GM18868 (cell line): ENCODE results near the gene S100A5.
"Not testable (repeated sequence)": the region's sequence is repeated elsewhere in the genome, so short reads cannot be mapped to it uniquely, and the experiment has no call there.

ENCODE experiments used
- ATAC-seq: cut with Tn5 transposase; IDR thresholded peaks from one replicate; pipeline ENCODE4 v1.9.1; 2021; ENCODE audit warnings: mild to moderate bottlenecking, moderate library complexity; ENCODE audit not compliant: unreplicated experiment

Gene S100A5, protein sequence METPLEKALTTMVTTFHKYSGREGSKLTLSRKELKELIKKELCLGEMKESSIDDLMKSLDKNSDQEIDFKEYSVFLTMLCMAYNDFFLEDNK

GRCh38 chr1:153540394-153541361 is at the start of gene S100A5:
TSS of gene S100A5 (minus strand) at chr1:153540934. CDS start at chr1:153540191, 743 bp downstream.
- ATAC-seq = no peak

DNA sequence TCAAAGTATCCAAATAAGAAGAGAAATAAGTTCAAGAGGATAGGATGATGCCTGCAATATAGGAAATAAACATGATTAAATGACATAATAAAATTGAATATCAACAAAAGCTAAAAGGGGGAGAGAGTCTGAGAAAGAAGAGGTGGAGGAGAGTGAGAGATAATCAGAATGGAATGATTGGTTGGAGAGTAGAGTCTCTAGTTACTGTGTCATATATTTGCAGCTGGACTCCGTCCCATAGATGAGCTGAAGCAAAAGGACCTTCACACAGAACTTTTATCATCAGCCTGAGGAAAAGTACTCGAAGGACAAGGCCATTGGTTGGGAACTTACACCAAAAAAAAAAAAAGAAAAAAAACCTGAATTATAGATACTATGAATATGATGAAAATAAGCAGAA is 47.7 kb upstream of the S100A5 start:
- no peak for ATAC-seq

DNA sequence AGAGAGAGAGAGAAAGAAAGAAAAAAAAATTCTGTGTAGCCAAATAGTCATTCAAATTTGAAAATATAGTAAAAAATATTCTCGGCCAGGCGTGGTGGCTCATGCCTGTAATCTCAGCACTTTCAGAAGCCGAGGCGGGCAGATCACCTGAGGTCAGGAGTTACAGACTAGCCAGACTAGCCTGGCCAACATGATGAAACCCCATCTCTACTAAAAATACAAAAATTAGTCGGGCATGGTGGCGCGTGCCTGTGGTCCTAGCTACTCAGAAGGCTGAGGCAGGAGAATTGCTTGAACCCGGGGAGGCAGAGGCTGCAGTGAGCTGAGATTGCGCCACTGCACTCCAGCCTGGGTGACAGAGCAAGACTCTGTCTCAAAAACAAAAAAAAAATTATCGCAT is 47.3 kb upstream of the S100A5 start:
- not testable (repeated sequence) for ATAC-seq

GRCh38 chr1:153587314-153587713 is 46.6 kb upstream of the S100A5 start:
- no peak for ATAC-seq

DNA sequence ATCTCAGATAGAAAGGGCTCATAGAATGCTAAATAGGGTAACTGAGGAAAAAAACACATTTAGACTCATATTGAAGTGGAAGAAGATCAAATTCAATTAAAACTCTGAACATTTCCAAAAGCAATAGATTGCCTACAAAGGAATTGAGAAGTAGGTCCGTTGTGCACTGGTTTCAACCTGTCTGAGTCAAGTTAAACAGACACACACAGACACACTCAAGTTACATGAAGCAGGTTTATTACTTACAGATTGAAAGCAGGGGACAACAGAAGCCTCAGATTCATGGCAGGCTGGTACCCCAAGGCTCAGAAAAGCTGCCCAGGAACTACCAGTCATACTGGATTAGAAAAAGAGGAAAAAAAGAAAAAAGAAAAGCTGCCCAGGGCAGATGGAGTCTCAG is 45.6 kb upstream of the S100A5 start:
- ATAC-seq = no peak

DNA sequence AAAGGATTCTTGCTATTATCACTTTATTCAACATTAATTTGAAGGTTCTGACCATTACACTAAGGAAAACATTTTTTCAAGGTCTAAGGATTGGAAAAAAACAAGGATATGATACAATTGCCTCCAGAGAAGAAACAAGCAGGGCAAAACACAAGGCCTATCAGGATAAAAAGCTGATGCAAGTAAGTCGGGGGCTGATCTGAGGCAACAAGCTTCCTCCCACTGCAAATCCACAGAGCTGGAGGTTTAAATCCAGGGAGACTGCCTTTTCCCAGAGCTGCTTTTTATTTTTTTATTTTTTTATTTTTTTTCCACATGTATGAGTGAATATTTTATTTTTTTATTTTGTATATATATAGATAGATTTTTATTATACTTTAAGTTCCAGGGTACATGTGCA is 44.3 kb upstream of the S100A5 start:
- no peak for ATAC-seq

DNA sequence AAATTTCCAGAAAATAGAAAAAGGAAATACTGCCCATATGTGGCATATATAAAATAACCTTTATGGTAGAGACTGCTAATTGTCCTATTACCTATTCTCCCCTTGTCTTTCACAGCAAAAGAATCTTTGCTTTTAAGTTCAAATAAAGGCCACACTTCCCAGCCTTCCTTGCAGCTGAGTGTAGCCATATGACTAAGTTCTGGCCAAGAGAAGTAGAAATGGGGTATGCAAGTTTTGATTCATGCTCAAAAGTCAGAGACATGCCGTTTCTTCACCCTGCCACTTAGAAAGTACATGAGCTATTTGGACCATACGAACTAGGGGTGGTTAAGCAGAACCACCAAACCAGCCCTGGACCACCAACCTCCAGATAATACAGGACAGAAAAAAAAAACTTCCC is 43.2 kb upstream of the S100A5 start:
- no peak for ATAC-seq

DNA sequence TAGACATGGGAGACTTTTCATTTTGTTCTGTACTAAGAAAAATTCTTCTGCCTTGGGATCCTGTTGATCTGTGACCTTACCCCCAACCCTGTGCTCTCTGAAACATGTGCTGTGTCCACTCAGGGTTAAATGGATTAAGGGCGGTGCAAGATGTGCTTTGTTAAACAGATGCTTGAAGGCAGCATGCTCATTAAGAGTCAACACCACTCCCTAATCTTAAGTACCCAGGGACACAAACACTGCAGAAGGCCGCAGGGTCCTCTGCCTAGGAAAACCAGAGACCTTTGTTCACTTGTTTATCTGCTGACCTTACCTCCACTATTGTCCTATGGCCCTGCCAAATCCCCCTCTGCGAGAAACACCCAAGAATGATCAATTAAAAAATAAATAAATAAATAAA is 42.8 kb upstream of the S100A5 start:
- not testable (repeated sequence) for ATAC-seq

DNA sequence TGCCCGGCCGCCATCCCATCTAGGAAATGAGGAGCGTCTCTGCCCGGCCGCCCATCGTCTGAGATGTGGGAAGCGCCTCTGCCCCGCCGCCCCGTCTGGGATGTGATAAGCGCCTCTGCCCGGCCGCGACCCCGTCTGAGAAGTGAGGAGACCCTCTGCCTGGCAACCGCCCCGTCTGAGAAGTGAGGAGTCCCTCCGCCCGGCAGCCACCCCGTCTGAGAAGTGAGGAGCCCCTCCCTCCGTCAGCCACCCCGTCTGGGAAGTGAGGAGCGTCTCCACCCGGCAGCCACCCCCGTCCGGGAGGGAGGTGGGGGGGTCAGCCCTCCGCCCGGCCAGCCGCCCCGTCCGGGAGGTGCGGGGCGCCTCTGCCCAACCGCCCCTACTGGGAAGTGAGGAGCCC is 42.1 kb upstream of the S100A5 start:
- not testable (repeated sequence) for ATAC-seq

DNA sequence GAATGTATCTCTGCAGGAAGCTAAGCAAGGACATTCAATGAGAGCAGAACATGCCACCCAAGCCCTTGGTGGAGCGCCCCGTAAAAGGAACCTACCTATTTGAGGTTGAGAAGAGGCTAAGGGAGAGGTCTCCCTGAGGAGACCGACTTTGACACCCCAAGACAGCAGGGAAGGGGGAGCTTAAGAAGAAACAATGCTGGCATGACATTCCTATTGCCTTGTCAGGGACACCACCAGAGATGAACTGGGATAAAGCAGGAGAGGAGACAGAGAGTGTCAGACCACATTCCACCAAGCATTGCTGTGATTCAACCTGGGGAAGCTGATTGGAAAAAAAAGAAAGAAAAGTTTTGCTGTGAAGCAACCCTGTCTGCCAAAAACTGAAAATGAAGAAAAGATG is 38.2 kb upstream of the S100A5 start:
- no peak for ATAC-seq

- no peak for ATAC-seq
Observed at GRCh38 chr1:153578490-153578889, 37.8 kb upstream of the S100A5 start.

DNA sequence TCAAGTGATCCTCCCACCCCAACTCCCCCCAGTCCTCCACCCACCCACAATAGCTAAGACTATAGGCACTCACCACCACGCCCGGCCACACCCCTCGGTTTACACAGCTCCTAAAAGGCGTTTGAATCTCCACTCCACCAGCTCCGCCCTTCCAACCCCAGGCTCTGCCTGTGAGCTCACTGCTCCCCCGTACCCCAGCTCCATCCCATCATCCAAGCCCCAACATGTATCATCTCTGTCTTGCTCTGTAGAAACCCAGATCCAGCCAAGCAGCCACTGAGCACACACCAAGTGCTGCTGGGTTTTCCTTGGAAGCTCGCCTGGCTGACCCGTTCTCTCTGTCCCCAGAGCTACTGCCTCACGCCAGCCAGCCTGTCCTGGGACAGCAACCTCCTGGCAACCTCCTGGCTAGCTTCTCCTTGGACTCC is 36.9 kb upstream of the S100A5 start:
- ATAC-seq = no peak

- no peak for ATAC-seq
Observed at GRCh38 chr1:153577138-153577537, 36.4 kb upstream of the S100A5 start.

- ATAC-seq = not testable (repeated sequence)
Observed at GRCh38 chr1:153575497-153575896, 34.8 kb upstream of the S100A5 start.

DNA sequence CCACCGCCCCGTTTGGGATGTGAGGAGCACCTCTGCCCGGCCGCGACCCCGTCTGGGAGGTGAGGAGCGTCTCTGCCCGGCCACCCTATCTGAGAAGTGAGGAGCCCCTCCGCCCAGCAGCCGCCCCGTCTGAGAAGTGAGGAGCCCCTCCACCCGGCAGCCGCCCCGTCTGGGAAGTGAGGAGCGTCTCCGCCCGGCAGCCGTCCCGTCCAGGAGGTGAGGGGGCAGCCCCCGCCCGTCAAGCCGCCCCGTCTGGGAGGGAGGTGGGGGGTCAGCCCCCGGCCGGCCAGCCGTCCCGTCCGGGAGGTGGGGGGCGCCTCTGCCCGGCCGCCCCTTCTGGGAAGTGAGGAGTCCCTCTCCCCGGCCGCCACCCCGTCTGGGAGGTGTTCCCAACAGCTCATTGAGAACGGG is 34.4 kb upstream of the S100A5 start:
- ATAC-seq = not testable (repeated sequence)

DNA sequence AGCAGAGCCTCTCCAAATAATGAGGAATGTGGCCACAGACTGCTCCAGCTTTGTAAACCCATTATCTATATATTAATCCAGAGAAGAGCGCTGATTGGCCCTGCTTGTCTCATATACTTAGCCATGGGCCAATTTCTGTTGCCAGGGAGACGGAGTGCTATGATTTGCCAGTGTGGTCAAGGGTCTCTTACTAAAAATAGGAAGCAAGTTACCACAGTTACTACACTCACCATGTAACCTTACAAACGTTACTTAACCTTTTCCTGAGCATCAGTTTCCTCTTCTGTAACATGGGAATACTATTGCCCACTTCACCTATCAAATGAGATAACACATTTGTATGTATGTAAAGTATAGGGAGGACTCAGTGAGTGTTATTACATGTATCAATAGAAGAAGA is 32.6 kb upstream of the S100A5 start:
- no peak for ATAC-seq

- ATAC-seq = peak; percentile 69
Observed at GRCh38 chr1:153572569-153573015, 31.9 kb upstream of the S100A5 start.

DNA sequence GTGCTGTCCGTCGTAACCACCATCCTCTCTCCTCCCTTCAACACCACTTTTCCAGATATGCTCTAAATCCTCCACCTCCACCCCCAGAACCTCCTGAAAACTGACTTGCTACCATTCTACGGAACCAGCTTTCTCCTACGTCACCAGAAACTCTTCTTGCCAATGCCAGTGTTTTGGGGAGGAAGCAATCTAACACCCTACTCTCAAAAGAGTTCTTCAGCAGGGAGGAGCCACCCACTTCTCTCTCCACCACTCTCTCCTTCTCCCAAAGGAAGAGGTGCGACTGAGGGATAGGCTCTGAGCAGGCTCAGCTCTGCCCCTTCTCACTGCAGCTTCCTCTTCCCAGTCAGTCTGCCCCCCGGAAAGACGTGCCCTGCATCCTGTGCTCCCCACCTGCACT is 31.0 kb upstream of the S100A5 start:
- no peak for ATAC-seq

- no peak for ATAC-seq
Observed at GRCh38 chr1:153570874-153571273, 30.1 kb upstream of the S100A5 start.

- no peak for ATAC-seq
Observed at GRCh38 chr1:153569465-153569864, 28.7 kb upstream of the S100A5 start.

DNA sequence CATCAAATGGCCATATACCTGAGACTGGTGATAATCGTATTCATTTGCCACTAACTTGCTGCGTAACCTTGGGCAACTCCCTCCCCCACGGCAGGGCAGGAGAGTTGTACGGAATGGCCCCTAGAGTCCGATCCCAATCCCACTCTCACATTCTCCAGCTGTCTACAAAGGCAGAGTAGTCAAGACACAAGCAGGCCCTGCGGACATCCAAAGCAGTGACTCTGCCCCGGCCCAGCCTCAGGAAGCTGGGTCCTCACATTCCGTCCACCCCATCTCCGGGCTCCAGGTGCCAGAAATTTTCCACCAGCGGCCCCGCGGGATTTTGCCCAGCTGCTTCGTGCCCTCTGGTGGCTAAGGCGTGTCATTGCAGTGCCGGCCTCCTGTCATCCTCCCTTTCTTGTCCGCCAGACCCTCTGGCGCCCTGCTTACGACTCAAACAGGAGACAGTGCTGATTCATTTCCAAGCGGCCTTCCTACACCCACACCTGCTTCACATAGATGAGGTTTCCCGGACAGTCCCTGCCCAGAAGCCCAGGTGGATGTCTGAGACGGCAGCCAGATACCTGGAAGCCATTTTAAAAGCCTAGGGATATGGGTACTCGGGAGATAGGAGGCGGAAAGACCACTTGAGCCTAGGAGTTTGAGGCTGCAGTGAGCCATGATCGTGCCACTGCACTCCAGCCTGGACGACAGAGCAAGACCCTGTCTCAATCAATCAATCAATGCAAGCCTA is 27.8 kb upstream of the S100A5 start:
- ATAC-seq = no peak
